HepG2 (cell line): Measurements from ENCODE around the gene NNMT. TPM values are rescaled to one million over a fixed set of nuclear protein-coding genes. Genes with fewer than 3 reads are reported as not detected.

ENCODE experiments used
- ATAC-seq: fragments of 200-7000 bp; cut with Tn5 transposase; 3 replicates; pipeline ENCODE4 v1.9.1; 2020; ENCODE audit warnings: mild to moderate bottlenecking, moderate library complexity
- BruUV-seq: library from RNA; stranded (reverse); fragments of 400-500 nt; replicated peaks from 2 replicates; lab custom pipeline; 2021; lab: Mats Ljungman, UMichigan
- CTCF ChIA-PET: fragments of 300-600 bp; formaldehyde crosslinking; extraction: SDS; loops from one replicate; lab custom pipeline; 2021; ENCODE audit warnings: low total read pairs, inconsistent platforms, low intra/inter-chr PET ratio; lab: Yijun Ruan, JAX
- POLR2A ChIA-PET: fragments of 350-600 bp; sonication (Branson Sonifier 250); formaldehyde crosslinking; loops from one replicate; lab custom pipeline; 2020; ENCODE audit warnings: antibody characterized with exemption, inconsistent platforms; lab: Yijun Ruan, JAX
- DNase-seq: peaks from one replicate; pipeline ENCODE4 v3.0.0-alpha.2; 2015; ENCODE audit warnings: low spot score
- FAIRE-seq: peaks from 3 replicates; lab custom pipeline; 2011; peaks lifted over from hg19 to GRCh38; lab: Jason Lieb, UNC
- H2AFZ ChIP-seq: one replicate; pipeline ENCODE4 v1.6.1; 2011; ENCODE audit warnings: low read length, inconsistent platforms
- H3K27ac ChIP-seq: fragments of 300-600 bp; 3 replicates; pipeline ENCODE4 v1.8.0; 2011; ENCODE audit warnings: mixed run types, mild to moderate bottlenecking, mixed read lengths, low read length, inconsistent platforms; ENCODE audit not compliant: insufficient read depth; ENCODE audit errors: extremely low read length
- H3K27me3 ChIP-seq, 2 experiments: fragments of 200-600 bp in 1 of 2; 2 replicates in 1 of 2; 3 replicates in 1 of 2; pipeline versions ENCODE4 v1.6.0 to v1.8.0; 2011; ENCODE audit warnings: low read length in 2 of 2, mild to moderate bottlenecking in 2 of 2, moderate library complexity in 2 of 2, inconsistent platforms in 1 of 2; ENCODE audit not compliant: insufficient read depth in 2 of 2, control insufficient read depth in 1 of 2
- H3K36me3 ChIP-seq, 2 experiments: fragments of 200-600 bp in 1 of 2; replicated peaks in 1 of 2; 2 replicates in 1 of 2; 3 replicates in 1 of 2; pipeline versions ENCODE4 v1.5.1 to v1.8.0; 2011; ENCODE audit warnings: low read length in 2 of 2, inconsistent platforms in 1 of 2; ENCODE audit not compliant: insufficient read depth in 2 of 2, control insufficient read depth in 1 of 2
- H3K4me1 ChIP-seq: 2 replicates; pipeline ENCODE4 v1.5.1; 2012; ENCODE audit warnings: low read length, inconsistent platforms; ENCODE audit not compliant: insufficient read depth
- H3K4me2 ChIP-seq: 2 replicates; pipeline ENCODE4 v1.6.0; 2011; ENCODE audit warnings: low read depth, low read length, inconsistent platforms
- H3K4me3 ChIP-seq, 3 experiments: fragments of 200-600 bp in 1 of 3; sonication (generic), shearing (Covaris generic) in 1 of 3; replicated peaks in 1 of 3; 2 replicates each; pipeline ENCODE4 v1.5.1; 2011 to 2016; ENCODE audit warnings: low read length in 3 of 3, inconsistent platforms in 2 of 3, low read depth in 2 of 3, mild to moderate bottlenecking in 2 of 3, control low read depth in 1 of 3, mixed read lengths in 1 of 3; ENCODE audit not compliant: insufficient read depth in 1 of 3
- H3K79me2 ChIP-seq: one replicate; pipeline ENCODE4 v1.6.1; 2011; ENCODE audit warnings: low read length, inconsistent platforms; ENCODE audit not compliant: insufficient read depth
- H3K9ac ChIP-seq: 2 replicates; pipeline ENCODE4 v1.6.0; 2011; ENCODE audit warnings: mild to moderate bottlenecking, low read depth, low read length, inconsistent platforms; ENCODE audit not compliant: insufficient read depth
- H3K9me3 ChIP-seq: 2 replicates; pipeline ENCODE4 v1.5.1; 2012; ENCODE audit warnings: mild to moderate bottlenecking, low read length
- H4K20me1 ChIP-seq: 2 replicates; pipeline ENCODE4 v1.6.0; 2011; ENCODE audit warnings: inconsistent platforms, mild to moderate bottlenecking, low read length, moderate library complexity; ENCODE audit not compliant: insufficient read depth
- ELF1 ChIP-seq: sonication (generic); formaldehyde crosslinking; IDR thresholded peaks from 2 replicates; pipeline ENCODE4 v1.4.0; 2020; ENCODE audit warnings: missing genetic modification reagents
- FOXM1 ChIP-seq: sonication (generic); formaldehyde crosslinking; IDR thresholded peaks from 2 replicates; pipeline ENCODE4 v1.5.0; 2020; ENCODE audit warnings: missing genetic modification reagents
- IKZF1 ChIP-seq: fragments of 450-650 bp; IDR thresholded peaks from 2 replicates; pipeline ENCODE4 v1.7.1; 2016
- LCORL ChIP-seq, 2 experiments: fragments of 450-650 bp in 1 of 2; sonication (generic) in 1 of 2; formaldehyde crosslinking in 1 of 2; IDR thresholded peaks; 2 replicates each; pipeline versions ENCODE4 v1.5.0 to v1.6.1; 2017 to 2020; ENCODE audit warnings: antibody characterized with exemption in 1 of 2, missing genetic modification reagents in 1 of 2
- NFE2 ChIP-seq: sonication (generic); formaldehyde crosslinking; IDR thresholded peaks from 2 replicates; pipeline ENCODE4 v1.4.0; 2020; ENCODE audit warnings: missing genetic modification reagents
- NFIB ChIP-seq: sonication (generic); formaldehyde crosslinking; IDR thresholded peaks from 2 replicates; pipeline ENCODE4 v1.9.0; 2021; ENCODE audit warnings: missing genetic modification reagents, mild to moderate bottlenecking, borderline replicate concordance
- NR2F1 ChIP-seq, 2 experiments: fragments of 450-650 bp in 1 of 2; formaldehyde crosslinking in 1 of 2; IDR thresholded peaks; 2 replicates each; pipeline versions ENCODE4 v1.5.0 to v1.6.1; 2016 to 2020; ENCODE audit warnings: mild to moderate bottlenecking in 1 of 2, missing compliant biosample characterization in 1 of 2, missing genetic modification reagents in 1 of 2, moderate library complexity in 1 of 2
- POLR2A ChIP-seq, 2 experiments: IDR thresholded peaks; 2 replicates each; pipeline ENCODE4 v1.6.1; 2011; ENCODE audit warnings: low read depth in 2 of 2, low read length in 2 of 2, mild to moderate bottlenecking in 1 of 2, moderate library complexity in 1 of 2; ENCODE audit not compliant: insufficient read depth in 1 of 2
- SALL2 ChIP-seq: sonication (generic); formaldehyde crosslinking; IDR thresholded peaks from 2 replicates; pipeline ENCODE4 v1.8.1; 2023; ENCODE audit warnings: mild to moderate bottlenecking, missing genetic modification reagents, inconsistent platforms
- ZBTB7B ChIP-seq: sonication (generic); formaldehyde crosslinking; IDR thresholded peaks from 2 replicates; pipeline ENCODE4 v1.4.0; 2020; ENCODE audit warnings: missing genetic modification reagents
- ZFX ChIP-seq: sonication (generic); formaldehyde crosslinking; IDR thresholded peaks from 2 replicates; pipeline ENCODE4 v1.4.0; 2020; ENCODE audit warnings: mild to moderate bottlenecking, low read depth, missing genetic modification reagents, moderate library complexity
- ZNF12 ChIP-seq: sonication (generic); formaldehyde crosslinking; IDR thresholded peaks from 2 replicates; pipeline ENCODE4 v1.5.0; 2020; ENCODE audit warnings: missing genetic modification reagents
- ZNF3 ChIP-seq: IDR thresholded peaks from 2 replicates; pipeline ENCODE4 v1.7.0; 2017; ENCODE audit warnings: inconsistent platforms
- ZNF362 ChIP-seq: sonication (generic); formaldehyde crosslinking; IDR thresholded peaks from 2 replicates; pipeline ENCODE4 v1.4.0; 2020; ENCODE audit warnings: missing genetic modification reagents, mild to moderate bottlenecking, borderline replicate concordance
- ZNF512B ChIP-seq: sonication (generic); formaldehyde crosslinking; IDR thresholded peaks from 2 replicates; pipeline ENCODE4 v1.5.1; 2020; ENCODE audit warnings: missing genetic modification reagents, mild to moderate bottlenecking, borderline replicate concordance
- WGBS: methylation state at CpG from one replicate; pipeline ENCODE4 v1.1.6; 2017; ENCODE audit warnings: low lambda C conversion rate; 5-methylcytosine and 5-hydroxymethylcytosine counted together
- in situ Hi-C: cut with HindIII; loops from 2 replicates; pipeline ENCODE4 v1.10.0; 2017; ENCODE audit warnings: low pct_unique_long_range_greater_than_20kb; ENCODE audit not compliant: extremely low pct_ligation_motif_present
- intact Hi-C: fragments of 100-400 bp; cut with micrococcal nuclease; formaldehyde crosslinking; loops from one replicate; pipeline ENCODE4 v1.10.0; 2022; ENCODE audit not compliant: unreplicated experiment
- polyA plus RNA-seq, 8 experiments: library from polyadenylated mRNA; depleted of rRNA in 3 of 8; stranded (reverse) in 7 of 8; unstranded in 1 of 8; fragments of >200 nt; fragmentation: Illumina TruSeq in 4 of 8; extraction: Trizol in 4 of 8; gene quantifications; 2 replicates each; pipeline versions ENCODE4 v1.2.1 to v1.2.3, GENCODE V29; 2011 to 2016; ENCODE audit warnings: low read depth in 4 of 8, missing spikeins in 1 of 8, mixed read lengths in 1 of 8; ENCODE audit not compliant: insufficient read depth in 1 of 8
- total RNA-seq, 5 experiments: library from RNA; depleted of rRNA; stranded (reverse); fragments of >200 nt; fragmentation: Illumina TruSeq; extraction: Trizol; gene quantifications; 2 replicates each; pipeline ENCODE4 v1.2.3, GENCODE V29; 2016; ENCODE audit warnings: low read depth in 1 of 5

The NNMT gene
- total and polyA plus RNA-seq, 2 of the 13 experiments (the other 11 are each of a cell fraction or from before 2014, with no cell fraction given) = 0.13 TPM; not detected in 1

- Histone ChIP-seq H3K36me3 (no peaks in the 10 kb centered on the region), H3K4me3 (no peak overlapping the region), H3K9me3 (no peaks in the 10 kb centered on the region), H3K79me2 (no peaks in the 10 kb centered on the region), H3K9ac (no peak overlapping the region), H3K4me1 (no peaks in the 10 kb centered on the region), H3K27ac (no peak overlapping the region)
- ATAC-seq (no peak), DNase-seq (no peak), FAIRE-seq (no peak)
- intact Hi-C loops = no loop called here
- no TSS peak for BruUV-seq
- TF ChIP-seq ELF1 (CRISPR knock-in tag) (no peak), ZNF12 (no peak), POLR2A (IDR thresholded peaks at IDR 0.05; ENCODE audit: insufficient read depth in 1 of 2, low read depth in 2 of 2, low read length in 2 of 2) (no peak), ZBTB7B (CRISPR knock-in tag) (no peak), LCORL (IDR thresholded peaks at IDR 0.05) (no peak), LCORL (CRISPR knock-in tag; IDR thresholded peaks at IDR 0.05) (no peak), NFE2 (CRISPR knock-in tag) (no peak), NR2F1 (CRISPR knock-in tag; IDR thresholded peaks at IDR 0.05) (no peak), FOXM1 (CRISPR knock-in tag) (no peak), ZNF3 (no peak), ZNF512B (CRISPR knock-in tag) (no peak), NFIB (no peak), IKZF1 (no peak), SALL2 (CRISPR knock-in tag) (no peak), ZNF362 (CRISPR knock-in tag) (no peak), ZFX (no peak)
- TF ChIP-seq, all 625 proteins: peak for 0
- Histone ChIP-seq H3K27me3 (peaks cover 3 to 7% of the 10 kb centered on the region in 2 experiments; a peak in 3 of 5 replicates), H4K20me1 (no peaks in the 10 kb centered on the region), H3K4me2 (no peak overlapping the region), H2AFZ (no peak overlapping the region)
- CTCF ChIA-PET = no interaction called here
- WGBS = 16% methylated on average over 5 of the region's 5 CpGs
- POLR2A ChIA-PET = no interaction called here
- in situ Hi-C loops = loop anchor here (10.0 kb wide), 1 partner anchor 475 kb away; no protein-coding TSS in a partner anchor
Measured at GRCh38 chr11:114289779-114290178, 6.4 kb upstream of the NNMT start.
